ENCODE results near the gene MAS1.

DNA sequence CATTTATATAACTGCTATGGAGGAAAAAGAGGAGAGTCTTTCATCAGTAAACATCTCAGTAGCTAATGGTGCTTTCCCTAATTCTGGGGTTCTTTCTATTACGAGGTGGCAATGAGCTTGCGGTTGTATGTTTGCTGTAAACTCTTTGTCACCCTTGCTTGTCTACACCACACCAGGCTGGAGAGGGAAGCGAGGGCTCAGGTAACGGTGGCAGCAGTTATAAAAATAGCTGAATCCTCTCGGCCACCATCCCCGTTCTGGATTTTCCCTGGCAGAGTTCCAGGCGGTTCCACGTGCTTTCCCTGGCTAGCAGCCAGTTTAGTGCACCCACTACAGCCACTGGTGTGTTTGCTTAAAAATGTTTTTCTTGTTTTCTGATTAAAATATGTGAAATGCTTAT is 39.0 kb downstream of the MAS1 start:
- TF ChIP-seq, protein P1, sequence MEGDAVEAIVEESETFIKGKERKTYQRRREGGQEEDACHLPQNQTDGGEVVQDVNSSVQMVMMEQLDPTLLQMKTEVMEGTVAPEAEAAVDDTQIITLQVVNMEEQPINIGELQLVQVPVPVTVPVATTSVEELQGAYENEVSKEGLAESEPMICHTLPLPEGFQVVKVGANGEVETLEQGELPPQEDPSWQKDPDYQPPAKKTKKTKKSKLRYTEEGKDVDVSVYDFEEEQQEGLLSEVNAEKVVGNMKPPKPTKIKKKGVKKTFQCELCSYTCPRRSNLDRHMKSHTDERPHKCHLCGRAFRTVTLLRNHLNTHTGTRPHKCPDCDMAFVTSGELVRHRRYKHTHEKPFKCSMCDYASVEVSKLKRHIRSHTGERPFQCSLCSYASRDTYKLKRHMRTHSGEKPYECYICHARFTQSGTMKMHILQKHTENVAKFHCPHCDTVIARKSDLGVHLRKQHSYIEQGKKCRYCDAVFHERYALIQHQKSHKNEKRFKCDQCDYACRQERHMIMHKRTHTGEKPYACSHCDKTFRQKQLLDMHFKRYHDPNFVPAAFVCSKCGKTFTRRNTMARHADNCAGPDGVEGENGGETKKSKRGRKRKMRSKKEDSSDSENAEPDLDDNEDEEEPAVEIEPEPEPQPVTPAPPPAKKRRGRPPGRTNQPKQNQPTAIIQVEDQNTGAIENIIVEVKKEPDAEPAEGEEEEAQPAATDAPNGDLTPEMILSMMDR (IDR thresholded peaks at IDR 0.05; ENCODE audit: low read depth, low read length, poor library complexity, severe bottlenecking) = no peak
- no peak for TF ChIP-seq EZH2phosphoT487 (IDR thresholded peaks at IDR 0.05; ENCODE audit: borderline replicate concordance, low read length)
